HG03060 (cell line): ENCODE measurements around the gene VWA7.
"Not testable (repeated sequence)": the region's sequence is repeated elsewhere in the genome, so short reads cannot be mapped to it uniquely, and the experiment has no call there.

ENCODE experiments used
- ATAC-seq: cut with Tn5 transposase; IDR thresholded peaks from one replicate; pipeline ENCODE4 v1.9.1; 2021; ENCODE audit warnings: low read depth, moderate number of reproducible peaks; ENCODE audit not compliant: unreplicated experiment

Gene VWA7

GRCh38 chr6:31805939-31806469 lies 28.9 kb upstream of the VWA7 start:
- ATAC-seq = no peak

- not testable (repeated sequence) for ATAC-seq
Measured at GRCh38 chr6:31801031-31801927, 24.2 kb upstream of the VWA7 start.

- no peak for ATAC-seq
Measured at GRCh38 chr6:31799781-31800180, 22.7 kb upstream of the VWA7 start.

GRCh38 chr6:31797588-31797987 lies 20.5 kb upstream of the VWA7 start:
- ATAC-seq = no peak

- no peak for ATAC-seq
Measured at GRCh38 chr6:31796993-31797385, 19.9 kb upstream of the VWA7 start.

- ATAC-seq = no peak
Measured at GRCh38 chr6:31795616-31796298, 18.6 kb upstream of the VWA7 start, which contains the start of gene VARS1. VARS1 (minus strand) TSS chr6:31795752; CDS start chr6:31795217, 535 bp downstream.

- ATAC-seq = no peak
Measured at GRCh38 chr6:31794866-31795615, 17.9 kb upstream of the VWA7 start.

GRCh38 chr6:31794294-31794865 lies 17.3 kb upstream of the VWA7 start:
- ATAC-seq = no peak

GRCh38 chr6:31793927-31794245 lies 16.8 kb upstream of the VWA7 start:
- not testable (repeated sequence) for ATAC-seq

GRCh38 chr6:31792761-31793171 lies 15.6 kb upstream of the VWA7 start:
- ATAC-seq = no peak

GRCh38 chr6:31792090-31792374 lies 14.9 kb upstream of the VWA7 start:
- no peak for ATAC-seq

GRCh38 chr6:31791324-31792089 lies 14.4 kb upstream of the VWA7 start:
- no peak for ATAC-seq

GRCh38 chr6:31785475-31785874 lies 8.3 kb upstream of the VWA7 start:
- no peak for ATAC-seq

- no peak for ATAC-seq
Measured at GRCh38 chr6:31784098-31784925, 7.2 kb upstream of the VWA7 start.

- no peak for ATAC-seq
Measured at GRCh38 chr6:31782126-31782855, 5.2 kb upstream of the VWA7 start.

- no peak for ATAC-seq
Measured at GRCh38 chr6:31781244-31782125, 4.4 kb upstream of the VWA7 start.

- ATAC-seq = no peak
Measured at GRCh38 chr6:31780507-31781243, 3.5 kb upstream of the VWA7 start.
